Measurements from ENCODE around the gene SLC6A6. TPM values are rescaled to one million over a fixed set of nuclear protein-coding genes. Genes with fewer than 3 reads are reported as not detected.

The SLC6A6 gene
- total RNA-seq, 1 experiment from 2014 or later = 211 TPM

- DNase-seq (ENCODE audit: low spot score) (no peak), ATAC-seq (no peak)
- H3K4me3 Mint-ChIP-seq = no peak overlapping the region
- H3K9me3 Mint-ChIP-seq = no peaks in the 10 kb centered on the region
- no peak overlapping the region for H3K27ac Mint-ChIP-seq
- peaks cover 46% of the 10 kb centered on the region for H3K4me1 Mint-ChIP-seq
- ChIA-PET POLR2A (interaction anchor here (0.6 kb wide), 1 partner anchor 136 kb away, joined by 4 read pairs; no protein-coding TSS in a partner anchor), CTCF (interaction anchor here (0.6 to 8.0 kb wide), 2 partner anchors 9 to 28 kb away, joined by 3 to 105 read pairs; no protein-coding TSS in a partner anchor)
- no peaks in the 10 kb centered on the region; the same call in 1 of the 2 replicates for H3K27me3 Mint-ChIP-seq (ENCODE audit: low read depth)
- TF ChIP-seq FOXK1 (CRISPR knock-in tag; IDR thresholded peaks at IDR 0.05) = no peak
- TF ChIP-seq JUN (CRISPR knock-in tag; IDR thresholded peaks at IDR 0.05) = no peak
- no peak for TF ChIP-seq MXD4 (CRISPR knock-in tag; IDR thresholded peaks at IDR 0.05; ENCODE audit: borderline replicate concordance)
- no peak for TF ChIP-seq MYBL2 (CRISPR knock-in tag; IDR thresholded peaks at IDR 0.05)
- TF ChIP-seq ZNF396 (CRISPR knock-in tag; IDR thresholded peaks at IDR 0.05; ENCODE audit: borderline replicate concordance) = no peak
- no peak for TF ChIP-seq TEAD1 (CRISPR knock-in tag; IDR thresholded peaks at IDR 0.05)
- no peaks in the 10 kb centered on the region for H3K36me3 Mint-ChIP-seq
Measured at GRCh38 chr3:14536837-14537589, 134.6 kb downstream of the SLC6A6 start.

GRCh38 chr3:14537590-14538450 lies 135.4 kb downstream of the SLC6A6 start:
- TF ChIP-seq USF2 (CRISPR knock-in tag; IDR thresholded peaks at IDR 0.05) = peak; percentile 90
- peak; percentile 84 for TF ChIP-seq USF1 (CRISPR knock-in tag; IDR thresholded peaks at IDR 0.05)
- TF ChIP-seq NFYB (CRISPR knock-in tag; conservative IDR thresholded peaks at IDR 0.05; ENCODE audit: low read depth) = peak; percentile 68
- TF ChIP-seq ZNF281 (CRISPR knock-in tag; IDR thresholded peaks at IDR 0.05) = no peak
- ATAC-seq = no peak
- no peak overlapping the region for H3K4me3 Mint-ChIP-seq
- POLR2A ChIA-PET = no interaction called here
- H3K27me3 Mint-ChIP-seq (ENCODE audit: low read depth) = no peaks in the 10 kb centered on the region; the same call in 1 of the 2 replicates
- H3K9me3 Mint-ChIP-seq = no peaks in the 10 kb centered on the region
- no peak for DNase-seq (ENCODE audit: low spot score)
- CTCF ChIA-PET = interaction anchor here (0.8 to 8.0 kb wide), 3 partner anchors 9 to 70 kb away, joined by 3 to 105 read pairs (median 37); no protein-coding TSS in a partner anchor
- no peaks in the 10 kb centered on the region for H3K36me3 Mint-ChIP-seq
- peaks cover 39% of the 10 kb centered on the region for H3K4me1 Mint-ChIP-seq
- H3K27ac Mint-ChIP-seq = no peak overlapping the region

GRCh38 chr3:14538451-14539088 lies 136.2 kb downstream of the SLC6A6 start:
- CTCF ChIA-PET = interaction anchor here (0.8 to 3.9 kb wide), 2 partner anchors 10 to 70 kb away, joined by 3 to 37 read pairs; no protein-coding TSS in a partner anchor
- ATAC-seq = no peak
- no peak overlapping the region for H3K4me3 Mint-ChIP-seq
- TF ChIP-seq CDX4 (CRISPR knock-in tag; IDR thresholded peaks at IDR 0.05; ENCODE audit: borderline replicate concordance) (no peak), ZMAT4 (CRISPR knock-in tag; IDR thresholded peaks at IDR 0.05) (no peak), FOXP4 (CRISPR knock-in tag; IDR thresholded peaks at IDR 0.05) (no peak), ZNF532 (CRISPR knock-in tag; IDR thresholded peaks at IDR 0.05; ENCODE audit: borderline replicate concordance) (no peak), ZNF263 (CRISPR knock-in tag; IDR thresholded peaks at IDR 0.05; ENCODE audit: low read depth) (no peak), FOXK1 (CRISPR knock-in tag; IDR thresholded peaks at IDR 0.05) (no peak)

More at GRCh38 chr3:14538451-14539088, 136.2 kb downstream of the SLC6A6 start:
- Mint-ChIP-seq H3K9me3 (no peaks in the 10 kb centered on the region), H3K4me1 (peaks cover 31% of the 10 kb centered on the region), H3K27me3 (ENCODE audit: low read depth) (no peaks in the 10 kb centered on the region; the same call in 1 of the 2 replicates), H3K27ac (no peak overlapping the region), H3K36me3 (no peaks in the 10 kb centered on the region)
- DNase-seq (ENCODE audit: low spot score) = no peak
- POLR2A ChIA-PET = no interaction called here
